Dedifferentiated amniotic fluid mesenchymal stem cell (primary cell): ENCODE data around the gene SLC38A3.
A peak's percentile ranks its signal among the peaks of the same experiment; 100 is the strongest.

Source experiments
- DNase-seq: peaks from one replicate; pipeline ENCODE4 v3.0.0-alpha.2; 2016; ENCODE audit errors: extremely low spot score

Gene SLC38A3

GRCh38 chr3:50267280-50267913 lies 62.3 kb downstream of the SLC38A3 start:
- DNase-seq, result no peak

GRCh38 chr3:50268276-50268675 lies 63.2 kb downstream of the SLC38A3 start:
- no peak for DNase-seq

- DNase-seq, result peak; percentile 63
Observed at GRCh38 chr3:50268703-50269451, 63.8 kb downstream of the SLC38A3 start, which contains the start of gene SEMA3B. SEMA3B (plus strand) TSS chr3:50269147; CDS start chr3:50269241, 94 bp downstream.

- no peak for DNase-seq
Observed at GRCh38 chr3:50269460-50269859, 64.4 kb downstream of the SLC38A3 start.

- no peak for DNase-seq
Observed at GRCh38 chr3:50269977-50270413, 64.9 kb downstream of the SLC38A3 start.

GRCh38 chr3:50270422-50271224 lies 65.6 kb downstream of the SLC38A3 start:
- no peak for DNase-seq
